Ramos (cell line): ENCODE data around the gene CNKSR3.

Source experiments
- in situ Hi-C: fragments of 300-500 bp; cut with MboI; formaldehyde crosslinking; loops from one replicate; pipeline ENCODE4 v1.14.3; 2022; ENCODE audit warnings: low sequenced_read_pairs; ENCODE audit not compliant: unreplicated experiment

Gene CNKSR3

DNA sequence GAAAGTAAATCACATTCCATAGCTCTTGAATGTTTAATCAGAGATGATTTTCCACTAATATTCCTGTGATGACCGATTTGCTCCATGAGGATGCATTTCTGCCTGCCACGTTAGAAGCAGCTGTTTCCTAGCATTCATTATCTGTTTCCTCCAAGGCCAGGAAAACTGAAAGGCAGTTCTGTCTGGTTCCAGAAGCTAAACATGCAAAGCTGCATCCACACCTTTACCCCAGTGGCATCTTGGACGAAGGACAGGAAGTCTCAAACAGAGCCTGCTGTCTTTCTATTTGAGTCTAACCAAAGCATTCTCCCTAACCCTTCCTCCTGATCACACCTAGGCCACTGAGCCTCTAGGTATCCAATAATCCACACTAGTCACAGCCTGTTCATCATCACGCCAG is 27.6 kb downstream of the CNKSR3 start:
- in situ Hi-C loops, result no loop called here

DNA sequence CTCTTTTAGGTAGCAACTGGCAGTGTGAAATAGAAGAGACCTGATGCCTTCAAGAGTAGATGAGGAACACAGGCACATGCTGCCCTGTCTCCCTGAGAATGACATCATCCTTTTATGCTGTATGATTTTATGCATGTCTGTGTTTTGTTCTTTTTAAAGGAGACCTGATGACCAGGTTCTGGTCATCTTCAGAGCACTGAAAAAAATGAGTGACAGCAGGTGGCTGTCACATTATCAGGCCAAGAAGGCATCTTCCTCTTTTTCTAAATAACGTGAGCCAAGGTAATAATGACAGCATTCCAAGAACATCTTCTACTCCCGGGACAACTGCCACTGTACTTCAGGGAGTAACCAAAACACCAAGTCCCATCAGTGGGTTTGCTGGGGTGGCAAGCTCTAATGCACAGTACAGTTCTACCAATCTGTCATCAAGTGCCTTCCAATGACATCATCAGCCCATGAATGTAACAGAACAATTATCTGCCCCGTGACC is 28.9 kb downstream of the CNKSR3 start:
- in situ Hi-C loops, result no loop called here

DNA sequence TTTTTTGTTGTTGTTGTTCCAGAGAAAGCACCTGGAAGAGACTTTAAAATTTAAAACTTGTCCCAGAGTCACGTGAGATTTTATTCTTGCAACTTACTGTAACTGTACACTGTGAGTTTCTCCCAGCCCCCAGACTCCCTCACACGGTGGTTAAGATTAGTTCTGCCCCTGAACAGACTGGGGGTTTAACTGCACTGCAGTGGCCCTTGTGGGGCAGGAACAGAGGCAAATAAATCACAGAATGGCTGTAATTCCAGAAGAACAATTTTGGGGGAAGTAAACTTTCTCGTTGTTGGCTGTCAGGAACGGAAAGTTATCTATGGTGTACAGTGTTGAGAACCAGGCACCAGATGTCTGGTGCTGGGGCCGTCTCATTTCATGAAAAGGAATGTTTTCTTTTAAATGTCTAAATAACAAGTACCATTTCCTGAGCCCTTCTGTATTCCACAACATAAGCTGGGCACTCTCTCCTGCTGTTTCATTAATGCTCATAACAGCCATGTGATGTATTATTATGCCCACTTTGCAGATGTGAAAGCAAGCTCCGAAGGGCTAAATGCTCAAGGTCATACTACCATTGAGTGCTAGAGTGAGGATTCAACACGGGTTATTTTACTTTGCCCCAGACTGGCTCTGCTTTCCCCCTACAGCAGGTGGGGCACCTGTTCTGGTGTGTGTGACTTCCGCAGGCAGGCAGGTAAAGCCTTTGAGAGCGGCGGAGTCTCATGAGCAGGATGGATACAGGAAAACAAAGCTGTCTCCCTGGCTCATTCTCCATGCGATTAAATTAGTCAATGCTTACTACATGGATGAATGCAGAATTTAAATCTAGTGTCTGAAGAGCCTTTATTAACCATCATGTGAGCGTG is 30.5 kb downstream of the CNKSR3 start:
- in situ Hi-C loops, result no loop called here

DNA sequence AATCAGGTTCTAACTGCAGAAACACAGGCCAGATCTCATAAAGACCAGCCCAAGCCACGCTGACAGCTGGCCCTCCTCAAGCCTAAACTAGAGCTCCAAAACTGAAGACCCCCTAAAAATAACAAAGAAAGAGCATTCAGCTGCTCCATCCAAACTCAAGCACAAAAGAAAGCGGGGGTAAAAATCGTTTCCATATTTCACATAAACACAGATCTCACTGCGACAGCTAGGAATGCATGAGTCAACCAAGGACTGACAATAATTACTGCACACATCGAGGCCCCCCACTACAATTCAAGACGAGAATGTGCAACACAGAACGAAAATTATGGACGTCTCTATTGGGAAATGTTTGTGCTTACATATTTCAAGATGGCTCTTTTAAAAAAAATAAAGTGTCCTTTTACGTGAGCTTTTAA is 31.1 kb downstream of the CNKSR3 start:
- in situ Hi-C loops, result no loop called here

DNA sequence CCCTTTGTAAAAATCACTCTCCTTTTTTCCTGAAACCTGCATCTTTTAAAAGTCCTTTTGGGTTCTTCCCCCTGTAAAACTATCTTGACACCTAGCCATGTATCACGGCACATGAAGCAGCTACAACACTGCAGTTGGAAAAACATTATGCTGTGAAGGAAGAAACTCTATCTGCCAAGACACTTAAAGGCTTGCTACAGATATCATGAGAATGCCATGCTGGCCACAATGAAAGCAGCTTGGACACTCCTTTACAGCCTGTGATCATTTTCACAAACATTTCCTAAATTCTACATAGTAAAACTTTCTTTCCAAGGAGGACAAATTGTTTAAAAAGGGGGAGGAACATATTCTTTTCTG is 31.8 kb downstream of the CNKSR3 start:
- in situ Hi-C loops, result no loop called here

DNA sequence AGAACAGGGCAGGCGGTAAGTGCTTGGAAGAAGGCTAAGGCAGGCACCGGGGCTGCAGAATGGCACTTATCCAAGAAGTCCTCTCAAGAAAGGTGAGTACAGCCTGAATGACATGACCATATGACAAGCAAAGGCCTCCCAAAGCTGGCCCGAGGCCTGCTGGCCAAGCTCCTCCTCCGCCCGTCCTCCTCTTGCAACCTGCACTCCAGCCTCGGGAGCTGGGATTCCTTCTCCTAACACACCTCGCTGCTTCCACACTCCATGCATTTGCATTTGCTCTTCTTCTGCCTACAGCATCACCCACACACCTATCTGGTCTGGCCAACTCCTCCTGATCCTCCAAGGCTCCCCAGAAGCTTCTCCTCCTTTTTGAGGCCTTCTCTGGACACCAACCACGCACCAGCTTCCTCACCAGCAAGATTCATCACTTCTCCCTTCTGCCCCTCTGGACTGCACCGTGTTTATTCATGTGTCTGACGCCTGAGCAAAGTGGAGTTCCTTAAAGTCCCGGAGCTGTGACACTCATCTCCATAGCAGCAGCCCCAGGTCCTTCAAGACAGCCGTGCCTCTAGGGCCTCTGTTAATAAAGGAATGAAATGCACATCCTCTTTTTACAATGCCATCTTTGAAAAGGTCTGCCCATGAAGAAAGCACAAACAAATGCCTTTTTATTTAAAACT is 32.3 kb downstream of the CNKSR3 start:
- in situ Hi-C loops, result no loop called here

DNA sequence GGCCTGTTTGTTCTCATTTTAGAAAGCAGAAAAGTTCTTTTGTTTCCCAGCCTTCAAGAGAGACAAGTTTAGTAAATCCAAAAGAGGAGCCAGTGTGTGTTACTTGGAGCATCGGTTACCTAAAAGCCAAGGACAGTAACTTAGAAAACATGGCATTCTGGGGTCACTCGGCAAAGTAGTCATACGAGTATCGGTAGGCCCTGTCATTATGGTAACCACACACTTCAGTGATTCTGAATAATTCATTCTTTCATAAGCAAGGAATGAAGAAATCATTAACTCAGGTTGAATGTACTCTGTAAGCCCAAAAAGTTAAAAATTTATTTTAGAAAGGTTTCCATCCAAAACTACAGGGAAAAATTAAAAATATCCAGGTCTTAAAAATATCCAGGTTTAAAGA is 34.0 kb downstream of the CNKSR3 start:
- in situ Hi-C loops, result no loop called here

DNA sequence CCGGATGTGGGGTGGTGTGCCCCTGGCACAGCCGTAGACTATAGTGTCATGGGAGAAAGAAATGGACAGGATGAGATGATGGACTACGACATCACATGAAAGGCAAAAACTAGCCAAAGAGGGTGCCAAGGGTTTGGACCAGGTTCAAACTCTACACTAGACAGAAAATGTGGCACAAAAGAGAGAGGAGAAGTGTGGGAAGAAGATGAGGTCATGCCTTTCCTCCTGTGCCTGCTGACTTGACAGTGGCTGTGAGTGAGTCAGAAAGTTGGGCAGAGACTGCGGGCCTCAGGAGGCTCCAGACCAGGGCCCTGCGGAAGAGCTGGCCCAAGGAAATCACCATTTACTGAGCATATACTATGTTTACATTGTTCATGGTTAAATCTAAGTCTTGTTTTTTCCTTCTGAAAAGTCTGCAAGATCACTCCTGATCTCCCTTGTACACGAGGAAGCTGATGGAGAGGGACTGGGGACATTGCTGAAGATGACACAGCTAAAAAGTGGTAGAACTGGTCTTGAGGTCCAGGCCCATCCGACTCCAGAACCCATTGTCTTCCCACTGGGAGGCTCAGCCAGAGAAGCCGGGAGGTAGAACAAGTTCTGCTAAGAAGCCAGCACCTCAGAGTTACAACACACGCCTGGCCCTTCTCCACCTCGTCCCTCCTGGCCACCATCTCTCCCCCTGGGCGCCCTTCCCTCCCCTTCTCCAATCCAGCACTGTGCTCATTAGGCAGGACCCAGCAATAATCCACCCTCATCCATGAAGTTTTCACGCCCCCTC is 35.6 kb downstream of the CNKSR3 start:
- in situ Hi-C loops, result no loop called here

DNA sequence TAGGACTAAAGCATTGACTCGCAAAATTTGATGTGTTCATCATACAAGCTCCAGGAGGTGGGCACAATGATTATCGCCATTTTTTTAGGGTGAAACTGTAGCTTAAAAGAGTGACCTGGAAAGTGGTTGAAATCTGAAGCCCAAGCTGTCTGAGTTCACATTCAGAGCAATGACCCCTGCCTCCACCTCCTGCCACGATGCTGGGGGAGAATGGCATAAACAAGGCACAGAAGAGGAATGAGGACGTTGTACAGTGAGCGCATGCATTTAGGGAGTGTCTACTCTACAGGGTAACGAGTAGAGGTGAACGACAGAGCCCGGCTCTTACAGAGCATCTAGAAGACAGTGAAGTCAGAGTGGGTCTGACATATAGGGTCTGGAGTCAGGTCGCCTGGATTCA is 37.2 kb downstream of the CNKSR3 start:
- in situ Hi-C loops, result no loop called here

DNA sequence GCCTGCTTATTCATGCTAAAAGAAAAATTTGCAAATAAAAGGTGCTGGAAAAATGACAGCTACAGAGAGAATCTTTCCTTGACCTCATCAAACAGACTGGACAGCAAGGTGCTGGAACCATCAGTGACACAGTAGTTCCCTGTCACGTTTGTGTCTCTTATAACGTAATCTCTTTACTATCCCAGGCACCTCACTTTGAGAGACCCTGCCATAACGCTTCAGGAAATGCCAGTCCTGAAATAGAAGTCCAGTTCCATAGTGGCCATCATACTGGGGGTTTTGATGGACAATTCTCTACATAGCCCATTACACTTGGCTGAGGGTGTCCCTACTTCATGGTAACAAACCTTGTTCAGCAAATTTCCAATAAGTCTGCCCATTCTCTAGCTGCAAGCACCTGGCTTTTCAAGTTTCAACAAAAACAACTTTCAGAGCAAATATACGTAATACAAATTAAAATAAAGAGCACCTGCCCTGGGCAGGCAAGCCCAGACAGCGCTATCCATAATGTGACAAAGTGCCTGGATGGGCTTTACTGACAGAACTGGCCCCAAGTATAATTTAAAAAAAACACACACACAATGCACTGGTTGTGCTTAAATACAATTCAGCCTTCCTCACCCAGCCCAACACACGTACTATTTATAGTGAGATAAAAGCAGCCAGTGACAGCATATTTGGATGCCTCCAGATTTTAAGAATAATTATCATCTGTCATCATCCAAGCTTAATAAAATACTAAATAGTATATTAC is 38.7 kb downstream of the CNKSR3 start:
- in situ Hi-C loops, result no loop called here

DNA sequence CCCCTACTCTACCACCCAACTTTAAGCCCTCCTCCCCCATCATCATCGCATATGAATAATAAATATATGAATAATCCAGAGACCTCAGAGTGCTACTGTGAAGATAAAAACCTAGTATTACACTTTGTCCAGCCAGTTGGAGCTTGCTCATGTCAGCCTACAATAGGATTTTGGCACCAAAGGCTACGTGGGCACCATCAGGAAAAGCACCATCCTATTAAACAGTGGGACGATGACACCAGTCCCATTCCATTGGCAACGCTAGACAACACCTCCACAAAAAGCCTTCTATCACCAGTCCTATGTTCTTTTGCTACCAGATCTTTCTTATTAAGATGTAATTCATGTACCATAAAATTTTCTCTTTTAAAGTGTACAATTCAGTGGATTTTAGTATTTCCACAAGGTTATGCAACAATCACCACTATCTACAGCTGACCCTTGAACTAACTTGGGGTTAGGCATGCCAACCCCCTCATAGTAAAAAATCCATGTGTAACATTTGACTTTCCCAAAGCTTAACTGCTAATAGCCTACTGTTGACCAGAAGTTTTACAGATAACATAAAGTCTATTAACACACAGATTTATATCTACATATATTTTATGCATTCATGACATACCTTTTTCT is 41.1 kb downstream of the CNKSR3 start:
- in situ Hi-C loops, result no loop called here

DNA sequence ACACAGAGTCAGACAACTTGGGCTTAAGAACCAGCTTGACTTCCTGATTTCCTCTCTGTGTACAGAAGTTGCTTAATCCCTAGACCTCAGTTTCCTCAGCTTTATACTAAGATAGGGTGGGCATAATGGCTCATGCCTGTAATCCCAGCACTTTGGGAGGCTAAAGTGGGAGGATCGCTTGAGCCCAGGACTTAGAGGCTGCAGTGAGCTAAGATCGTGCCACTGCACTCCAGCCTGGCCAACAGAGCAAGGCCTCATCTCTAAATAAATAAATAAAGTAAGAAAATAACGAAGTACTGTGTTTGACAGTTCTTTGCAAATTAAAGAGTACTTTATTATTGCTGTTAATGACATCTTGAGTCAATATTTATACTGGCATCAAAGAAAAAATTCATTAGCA is 41.7 kb downstream of the CNKSR3 start:
- in situ Hi-C loops, result no loop called here

DNA sequence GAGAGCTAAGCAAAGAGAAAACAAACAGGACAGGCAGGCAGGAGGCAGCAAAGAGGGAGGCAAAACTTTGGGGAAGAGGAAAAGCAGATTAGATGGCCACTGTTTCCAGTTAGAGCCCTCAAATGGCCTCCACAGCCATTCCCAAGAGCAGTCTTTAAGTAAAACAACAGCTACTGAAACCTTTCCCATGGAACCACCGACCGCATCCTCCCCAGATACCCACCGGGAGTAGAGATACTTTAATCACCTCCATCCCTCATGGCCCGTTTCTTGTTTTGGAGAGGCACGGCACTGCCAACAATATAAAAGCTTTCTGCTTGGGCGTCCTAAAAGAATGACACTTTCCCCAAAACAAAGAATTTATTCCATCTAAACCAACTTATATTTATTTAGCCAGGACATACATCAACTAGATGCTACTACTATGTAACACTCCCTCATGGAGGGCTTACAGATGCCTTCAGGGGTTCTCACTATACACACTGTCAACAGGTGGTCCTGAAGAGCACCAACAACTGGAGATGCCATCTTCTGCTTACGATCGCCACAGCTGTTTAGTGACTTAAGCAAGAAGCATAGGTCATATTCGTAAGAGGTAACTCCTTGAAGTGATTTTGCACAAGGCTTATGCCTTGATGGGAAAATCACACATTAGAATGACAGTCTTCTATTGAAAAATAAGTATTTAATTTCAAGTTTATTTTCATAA is 43.4 kb downstream of the CNKSR3 start:
- in situ Hi-C loops, result no loop called here

DNA sequence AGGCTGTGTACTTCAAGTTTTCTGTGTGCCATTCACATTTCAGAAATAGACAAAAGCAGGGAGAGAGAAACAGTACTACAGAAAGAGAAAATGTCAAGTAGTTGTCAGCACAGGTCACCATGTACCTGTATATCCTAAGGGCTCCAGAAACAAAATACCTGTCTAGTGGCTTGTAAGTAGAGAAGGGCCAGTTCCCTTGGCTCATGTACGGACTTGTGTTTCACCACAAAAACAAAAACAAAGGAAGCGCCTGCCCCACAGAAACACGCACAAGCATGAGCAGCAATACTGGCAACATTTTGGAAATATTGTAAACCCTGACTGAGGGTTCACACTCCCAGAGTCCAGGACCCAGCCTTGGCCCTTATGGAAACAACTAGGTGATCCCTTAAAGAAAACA is 44.3 kb downstream of the CNKSR3 start:
- in situ Hi-C loops, result no loop called here

DNA sequence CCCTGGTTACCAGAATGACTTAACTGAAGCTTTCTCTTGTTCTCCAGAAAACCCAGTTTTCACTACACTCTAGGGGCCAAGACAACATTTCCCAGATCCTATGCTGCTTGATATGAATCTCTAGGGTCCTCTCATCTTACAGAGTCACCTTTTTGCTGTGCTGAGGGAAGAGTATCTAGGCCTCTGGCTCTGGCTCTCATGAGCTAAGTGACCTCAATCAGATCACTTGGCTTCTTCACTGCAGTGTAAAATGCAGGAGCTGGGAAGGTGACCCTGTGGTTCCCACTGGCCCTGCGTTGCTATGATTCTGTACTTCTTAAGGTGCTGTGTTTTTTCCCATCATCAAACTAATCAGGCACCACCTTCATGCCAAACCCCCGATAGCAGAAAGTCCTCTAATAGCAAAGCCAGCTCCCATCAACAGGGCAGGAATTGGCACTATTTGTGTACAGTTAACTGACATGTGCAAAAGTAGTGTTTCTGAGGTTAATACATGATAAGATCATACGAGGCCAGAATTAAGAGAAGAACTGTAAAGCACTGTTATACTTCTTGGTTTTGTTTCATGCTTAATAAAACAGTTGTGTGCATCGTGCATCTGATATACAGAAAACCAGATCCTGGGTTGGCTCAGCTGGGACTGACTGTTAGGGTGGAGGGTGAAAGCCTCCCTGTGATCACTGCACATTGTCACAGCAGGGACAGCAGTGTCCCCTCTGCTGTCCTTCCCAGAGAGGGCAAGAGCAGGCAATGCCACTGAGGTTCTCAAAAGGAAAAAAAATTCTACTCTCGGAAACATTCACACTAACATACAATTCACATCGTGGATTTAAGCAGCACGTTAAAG is 46.7 kb downstream of the CNKSR3 start:
- in situ Hi-C loops, result no loop called here

DNA sequence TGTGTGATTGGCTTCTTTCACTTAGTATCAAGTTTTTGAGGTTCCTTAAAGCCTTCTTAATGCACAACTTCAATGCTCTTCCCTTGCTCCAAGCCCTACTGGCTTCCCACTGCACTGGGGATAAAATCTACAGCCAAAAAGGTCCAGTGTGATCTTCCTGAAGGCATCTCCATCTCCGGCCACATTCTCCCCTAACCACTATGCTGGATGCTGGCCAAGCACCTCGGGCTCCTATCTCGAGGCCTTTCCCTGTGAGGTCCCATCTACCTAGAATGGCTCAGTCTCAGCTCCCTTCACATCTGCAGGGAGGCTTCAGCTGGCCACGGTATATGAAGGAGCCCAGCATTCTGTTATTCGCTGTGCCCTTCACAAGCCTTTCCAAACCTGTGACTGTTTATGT is 48.1 kb downstream of the CNKSR3 start:
- in situ Hi-C loops, result no loop called here

DNA sequence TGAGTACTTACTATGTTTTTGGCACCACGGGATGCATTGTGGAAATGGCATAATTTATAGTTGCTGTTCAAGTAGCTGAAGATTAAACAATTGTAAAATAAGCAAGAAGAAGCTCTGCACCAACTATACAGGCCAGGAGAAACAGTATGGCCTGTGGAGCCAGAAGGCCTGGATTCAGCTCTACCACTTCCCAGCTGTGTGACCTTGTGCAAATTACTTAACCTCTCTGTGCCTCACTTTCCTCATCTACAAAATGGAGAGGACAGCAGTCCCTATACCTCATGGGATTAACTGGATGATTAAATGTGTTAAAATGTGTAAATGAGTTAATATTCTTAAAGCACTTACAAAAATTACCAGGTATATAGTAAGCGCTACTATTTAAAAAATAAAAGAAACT is 49.1 kb downstream of the CNKSR3 start:
- in situ Hi-C loops, result no loop called here

DNA sequence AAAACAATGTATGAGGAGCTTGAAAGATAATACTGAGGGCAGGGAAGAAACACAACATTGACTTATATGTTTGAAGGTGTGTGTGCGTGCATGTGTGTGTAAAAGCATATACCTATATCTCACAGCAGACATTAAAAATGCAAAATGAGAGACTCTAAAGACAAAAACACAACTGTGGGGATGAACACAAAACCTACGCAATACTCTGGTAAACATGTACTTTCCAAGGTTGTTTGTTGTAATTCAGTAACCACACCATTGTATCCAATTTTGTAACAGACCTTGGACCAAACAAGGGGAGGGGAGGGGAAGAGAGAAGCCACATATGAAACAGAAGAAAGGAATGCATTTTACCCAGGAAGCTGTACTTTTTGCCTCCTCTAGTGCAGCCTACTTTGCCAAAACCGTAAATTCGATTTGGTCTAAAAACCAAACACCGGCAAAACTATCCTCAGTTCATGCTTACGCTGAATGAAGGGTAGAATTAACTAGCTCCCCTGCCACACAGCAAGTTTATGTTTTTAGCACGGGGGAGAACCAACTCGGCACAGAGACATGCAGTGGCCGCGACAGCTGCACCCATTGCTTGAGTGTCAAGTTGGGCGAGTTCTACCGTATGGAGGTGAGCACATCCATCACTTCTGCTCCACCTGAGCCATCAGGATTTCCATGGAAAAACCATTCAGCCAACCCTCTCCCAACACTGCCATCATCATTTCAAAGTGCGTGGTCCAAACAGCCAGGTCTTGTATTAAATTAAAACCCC is 50.0 kb downstream of the CNKSR3 start:
- in situ Hi-C loops, result no loop called here
